ENCODE measurements around the gene C3orf20. TPM values are rescaled to one million over a fixed set of nuclear protein-coding genes. Genes with fewer than 3 reads are reported as not detected.

C3orf20 gene
- total RNA-seq, 4 donors from 2014 or later, result 0.07 to 0.73 TPM; not detected in 2

- Histone ChIP-seq H3K27me3 (no peaks in the 10 kb centered on the region), H3K4me1 (peaks cover 0 to 6% of the 10 kb centered on the region in 2 donors), H3K36me3 (no peaks in the 10 kb centered on the region), H3K9me3 (no peaks in the 10 kb centered on the region), H3K27ac (no peak overlapping the region), H3K4me3 (no peak overlapping the region)
- TF ChIP-seq CTCF (IDR thresholded peaks at IDR 0.05), result no peak
- no peak for TF ChIP-seq POLR2A (IDR thresholded peaks at IDR 0.05)
- DNase-seq, result no peak
- intact Hi-C loops (cut with DNase I; ENCODE audit: low total_unique reads), result no loop called here
These were observed 146.2 kb downstream of the C3orf20 start for GRCh38 chr3:14821151-14821550.

GRCh38 chr3:14822134-14822533 lies 147.2 kb downstream of the C3orf20 start:
- DNase-seq, result no peak
- TF ChIP-seq CTCF (IDR thresholded peaks at IDR 0.05), result no peak
- TF ChIP-seq POLR2A (IDR thresholded peaks at IDR 0.05), result no peak
- intact Hi-C loops (cut with DNase I; ENCODE audit: low total_unique reads), result no loop called here

More at GRCh38 chr3:14822134-14822533, 147.2 kb downstream of the C3orf20 start:
- no peak overlapping the region for H3K27ac ChIP-seq
- H3K4me3 ChIP-seq, result no peak overlapping the region
- no peaks in the 10 kb centered on the region for H3K27me3 ChIP-seq
- no peaks in the 10 kb centered on the region for H3K9me3 ChIP-seq
- H3K36me3 ChIP-seq, result no peaks in the 10 kb centered on the region
- H3K4me1 ChIP-seq, result peaks cover 0 to 6% of the 10 kb centered on the region in 2 donors

Other genes starting within 250 kb of the C3orf20 start
- gene GRIP2, start 134.8 kb upstream of the C3orf20 start, total RNA-seq, result 1 to 10 TPM in 3 of 4 donors, under 1 TPM in 1; 0.77 to 8.0 (median 2.1) TPM
- 10 to 100 TPM in 2 of 4 donors, 1 to 10 TPM in 2; 5.3 to 33.1 (median 14.4) TPM for gene CCDC174, start 23.4 kb upstream of the C3orf20 start, total RNA-seq
- 10 to 100 TPM in 3 of 4 donors, 1 to 10 TPM in 1; 10.0 to 66.8 (median 19.2) TPM for gene FGD5, start 143.8 kb downstream of the C3orf20 start, total RNA-seq